Hepatocyte (in vitro differentiated cells): ENCODE results near the gene BRPF3. TPM values are rescaled to one million over a fixed set of nuclear protein-coding genes. Genes with fewer than 3 reads are reported as not detected.

Source experiments
- DNase-seq: peaks from one replicate; pipeline ENCODE4 v3.0.0-alpha.2; 2016; ENCODE audit warnings: low spot score
- H2AFZ ChIP-seq: fragments of 200-600 bp; sonication (generic); 2 replicates; pipeline ENCODE4 v1.6.0; 2016; ENCODE audit warnings: antibody characterized with exemption, mild to moderate bottlenecking
- H3K27ac ChIP-seq: fragments of 200-600 bp; sonication (generic); 2 replicates; pipeline ENCODE4 v1.5.1; 2016; ENCODE audit warnings: mild to moderate bottlenecking
- H3K27me3 ChIP-seq: fragments of 200-600 bp; sonication (generic); 2 replicates; pipeline ENCODE4 v1.6.1; 2016
- H3K36me3 ChIP-seq: fragments of 200-600 bp; sonication (generic); replicated peaks from 2 replicates; pipeline ENCODE4 v1.5.1; 2016; ENCODE audit warnings: low read depth; ENCODE audit not compliant: insufficient read depth
- H3K4me1 ChIP-seq: fragments of 200-600 bp; sonication (generic); 2 replicates; pipeline ENCODE4 v1.5.1; 2016; ENCODE audit warnings: mild to moderate bottlenecking, moderate library complexity; ENCODE audit not compliant: insufficient read depth
- H3K4me2 ChIP-seq: fragments of 200-600 bp; sonication (generic); 2 replicates; pipeline ENCODE4 v1.6.0; 2016
- H3K4me3 ChIP-seq: fragments of 200-600 bp; sonication (generic); 2 replicates; pipeline ENCODE4 v1.5.1; 2016; ENCODE audit warnings: mild to moderate bottlenecking
- H3K79me2 ChIP-seq: fragments of 200-600 bp; sonication (generic); 2 replicates; pipeline ENCODE4 v1.6.0; 2017; ENCODE audit warnings: mild to moderate bottlenecking
- H3K9me2 ChIP-seq: fragments of 200-600 bp; sonication (generic); replicated peaks from 2 replicates; pipeline ENCODE4 v1.6.0; 2017; ENCODE audit warnings: mild to moderate bottlenecking; ENCODE audit not compliant: insufficient read depth
- H3K9me3 ChIP-seq: fragments of 200-600 bp; sonication (generic); 2 replicates; pipeline ENCODE4 v1.5.1; 2016; ENCODE audit warnings: low read depth, mild to moderate bottlenecking
- H4K20me1 ChIP-seq: fragments of 200-600 bp; sonication (generic); 2 replicates; pipeline ENCODE4 v1.6.0; 2016; ENCODE audit warnings: mild to moderate bottlenecking; ENCODE audit not compliant: insufficient read depth, poor library complexity, severe bottlenecking
- EZH2 ChIP-seq: fragments of 200-600 bp; sonication (generic); IDR thresholded peaks from 2 replicates; pipeline ENCODE4 v1.6.1; 2016; ENCODE audit warnings: antibody characterized with exemption, mild to moderate bottlenecking, borderline replicate concordance
- EZH2phosphoT487 ChIP-seq: fragments of 200-600 bp; sonication (generic); IDR thresholded peaks from one replicate; pipeline ENCODE4 v1.6.1; 2018; ENCODE audit warnings: antibody characterized with exemption, mild to moderate bottlenecking, low read depth, moderate library complexity; ENCODE audit not compliant: unreplicated experiment, severe bottlenecking
- WGBS: methylation state at CpG from one replicate; pipeline ENCODE4 v1.1.6; 2016; ENCODE audit warnings: low lambda C conversion rate; ENCODE audit errors: missing lambda C conversion rate; 5-methylcytosine and 5-hydroxymethylcytosine counted together
- polyA plus RNA-seq: library from polyadenylated mRNA; unstranded; fragments of >200 nt; fragmentation: Nextera tagmentation; extraction: Ambion mirVana; gene quantifications from 2 replicates; pipeline ENCODE4 v1.2.1, GENCODE V29; 2016
- total RNA-seq: library from RNA; depleted of rRNA; stranded (reverse); fragments of >200 nt; gene quantifications from 2 replicates; pipeline ENCODE4 v1.2.3, GENCODE V29; 2014
- TF ChIP-seq, protein P1 (sequence below): fragments of 200-600 bp; sonication (generic); IDR thresholded peaks from 2 replicates; pipeline ENCODE4 v1.5.1; 2016; ENCODE audit warnings: antibody characterized with exemption, mild to moderate bottlenecking; ENCODE audit not compliant: poor library complexity

The BRPF3 gene
- total and polyA plus RNA-seq, 2 experiments from 2014 or later, result 25.5 to 31.4 TPM

DNA sequence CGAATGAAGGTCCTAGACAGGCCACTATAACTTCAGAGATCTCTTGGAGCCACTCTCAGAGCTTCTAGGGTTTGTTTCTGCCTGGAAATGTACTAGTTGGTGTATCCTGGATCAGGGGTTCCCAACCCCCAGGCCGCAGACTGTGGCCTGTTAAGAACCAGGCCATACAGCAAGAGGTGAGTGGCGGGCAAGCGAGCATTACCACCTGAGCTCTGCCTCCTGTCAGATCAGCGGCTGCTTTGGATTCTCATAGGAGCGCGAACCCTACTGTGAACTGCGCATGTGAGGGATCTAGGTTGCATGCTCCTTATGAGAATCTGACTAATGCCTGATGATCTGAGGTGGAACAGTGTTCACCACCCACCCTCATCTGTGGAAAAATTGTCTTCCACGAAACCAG is 2.4 kb downstream of the BRPF3 start:
- no peaks in the 10 kb centered on the region for H3K9me2 ChIP-seq
- H3K27ac ChIP-seq, result no peak overlapping the region
- no peak overlapping the region for H2AFZ ChIP-seq
- peaks cover 46% of the 10 kb centered on the region for H4K20me1 ChIP-seq
- peak overlapping the region; percentile 86 for H3K4me2 ChIP-seq
- no peak for DNase-seq
- WGBS, result 98% methylated on average over 9 of the region's 9 CpGs
- H3K4me3 ChIP-seq, result no peak overlapping the region
- no peaks in the 10 kb centered on the region for H3K9me3 ChIP-seq
- H3K27me3 ChIP-seq, result no peaks in the 10 kb centered on the region
- no peaks in the 10 kb centered on the region for H3K36me3 ChIP-seq
- peaks cover 68% of the 10 kb centered on the region for H3K79me2 ChIP-seq
- no peak for TF ChIP-seq EZH2
- no peak for TF ChIP-seq EZH2phosphoT487
- TF ChIP-seq, protein P1, sequence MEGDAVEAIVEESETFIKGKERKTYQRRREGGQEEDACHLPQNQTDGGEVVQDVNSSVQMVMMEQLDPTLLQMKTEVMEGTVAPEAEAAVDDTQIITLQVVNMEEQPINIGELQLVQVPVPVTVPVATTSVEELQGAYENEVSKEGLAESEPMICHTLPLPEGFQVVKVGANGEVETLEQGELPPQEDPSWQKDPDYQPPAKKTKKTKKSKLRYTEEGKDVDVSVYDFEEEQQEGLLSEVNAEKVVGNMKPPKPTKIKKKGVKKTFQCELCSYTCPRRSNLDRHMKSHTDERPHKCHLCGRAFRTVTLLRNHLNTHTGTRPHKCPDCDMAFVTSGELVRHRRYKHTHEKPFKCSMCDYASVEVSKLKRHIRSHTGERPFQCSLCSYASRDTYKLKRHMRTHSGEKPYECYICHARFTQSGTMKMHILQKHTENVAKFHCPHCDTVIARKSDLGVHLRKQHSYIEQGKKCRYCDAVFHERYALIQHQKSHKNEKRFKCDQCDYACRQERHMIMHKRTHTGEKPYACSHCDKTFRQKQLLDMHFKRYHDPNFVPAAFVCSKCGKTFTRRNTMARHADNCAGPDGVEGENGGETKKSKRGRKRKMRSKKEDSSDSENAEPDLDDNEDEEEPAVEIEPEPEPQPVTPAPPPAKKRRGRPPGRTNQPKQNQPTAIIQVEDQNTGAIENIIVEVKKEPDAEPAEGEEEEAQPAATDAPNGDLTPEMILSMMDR, result no peak
- peaks cover 18% of the 10 kb centered on the region for H3K4me1 ChIP-seq

DNA sequence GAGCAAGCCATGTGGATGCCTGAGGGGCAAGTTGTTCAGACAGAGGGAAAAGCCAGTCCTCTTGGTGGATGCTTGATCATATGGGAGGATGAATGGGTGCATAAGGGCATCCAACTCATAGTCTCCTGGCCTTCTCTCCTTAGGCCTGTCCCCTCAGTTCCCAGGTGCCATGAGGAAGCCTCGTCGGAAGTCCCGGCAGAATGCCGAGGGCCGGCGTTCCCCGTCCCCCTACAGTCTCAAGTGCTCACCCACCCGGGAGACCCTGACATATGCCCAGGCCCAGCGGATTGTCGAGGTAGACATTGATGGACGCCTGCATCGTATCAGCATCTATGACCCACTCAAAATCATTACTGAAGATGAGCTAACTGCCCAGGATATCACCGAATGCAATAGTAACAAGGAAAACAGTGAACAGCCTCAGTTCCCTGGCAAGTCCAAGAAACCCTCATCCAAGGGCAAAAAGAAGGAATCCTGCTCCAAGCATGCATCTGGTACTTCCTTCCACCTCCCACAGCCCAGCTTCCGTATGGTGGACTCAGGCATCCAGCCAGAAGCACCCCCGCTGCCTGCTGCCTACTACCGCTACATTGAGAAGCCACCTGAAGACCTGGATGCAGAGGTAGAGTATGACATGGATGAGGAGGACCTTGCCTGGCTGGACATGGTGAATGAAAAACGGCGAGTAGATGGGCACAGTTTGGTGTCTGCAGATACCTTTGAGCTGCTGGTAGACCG is 3.8 kb downstream of the BRPF3 start:
- H3K4me2 ChIP-seq, result no peak overlapping the region
- H3K4me3 ChIP-seq, result no peak overlapping the region
- H3K36me3 ChIP-seq, result no peaks in the 10 kb centered on the region
- TF ChIP-seq, protein P1, result no peak
- TF ChIP-seq EZH2phosphoT487, result no peak
- TF ChIP-seq EZH2, result no peak
- no peaks in the 10 kb centered on the region for H3K27me3 ChIP-seq
- H3K9me3 ChIP-seq, result no peaks in the 10 kb centered on the region
- H3K4me1 ChIP-seq, result peaks cover 20% of the 10 kb centered on the region
- no peak overlapping the region for H3K27ac ChIP-seq
- peaks cover 81% of the 10 kb centered on the region for H3K79me2 ChIP-seq
- no peak overlapping the region for H2AFZ ChIP-seq
- no peaks in the 10 kb centered on the region for H3K9me2 ChIP-seq
- WGBS, result over 99% methylated on average over 17 of the region's 19 CpGs
- DNase-seq, result no peak
- H4K20me1 ChIP-seq, result peaks cover 54% of the 10 kb centered on the region

DNA sequence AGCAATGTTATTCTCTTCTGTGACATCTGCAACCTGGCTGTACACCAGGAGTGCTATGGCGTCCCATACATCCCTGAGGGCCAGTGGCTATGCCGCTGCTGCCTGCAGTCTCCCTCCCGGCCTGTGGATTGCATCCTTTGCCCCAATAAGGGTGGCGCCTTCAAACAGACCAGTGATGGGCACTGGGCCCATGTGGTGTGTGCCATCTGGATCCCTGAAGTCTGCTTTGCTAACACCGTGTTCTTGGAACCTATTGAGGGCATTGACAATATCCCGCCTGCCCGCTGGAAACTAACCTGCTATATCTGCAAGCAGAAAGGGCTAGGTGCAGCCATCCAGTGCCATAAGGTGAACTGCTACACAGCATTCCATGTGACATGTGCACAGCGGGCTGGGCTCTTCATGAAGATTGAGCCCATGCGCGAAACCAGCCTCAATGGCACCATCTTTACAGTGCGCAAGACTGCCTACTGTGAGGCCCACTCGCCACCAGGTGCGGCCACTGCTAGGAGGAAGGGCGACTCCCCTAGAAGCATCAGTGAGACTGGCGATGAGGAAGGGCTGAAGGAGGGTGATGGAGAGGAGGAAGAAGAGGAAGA is 4.6 kb downstream of the BRPF3 start:
- Histone ChIP-seq H3K4me1 (peaks cover 17% of the 10 kb centered on the region), H3K4me3 (no peak overlapping the region), H4K20me1 (peaks cover 62% of the 10 kb centered on the region), H3K9me3 (no peaks in the 10 kb centered on the region), H3K36me3 (no peaks in the 10 kb centered on the region), H3K79me2 (peaks cover 89% of the 10 kb centered on the region), H3K4me2 (no peak overlapping the region), H3K9me2 (no peaks in the 10 kb centered on the region), H3K27ac (no peak overlapping the region), H2AFZ (no peak overlapping the region), H3K27me3 (no peaks in the 10 kb centered on the region)
- WGBS, result 98% methylated on average over 15 of the region's 15 CpGs
- TF ChIP-seq EZH2 (no peak), EZH2phosphoT487 (no peak)
- TF ChIP-seq, protein P1, result no peak
- no peak for DNase-seq
